CD8-positive, alpha-beta memory T cell (primary cell): ENCODE data around the gene DCP2. TPM values are rescaled to one million over a fixed set of nuclear protein-coding genes. Genes with fewer than 3 reads are reported as not detected.
A peak's percentile ranks its signal among the peaks of the same experiment; 100 is the strongest.

ENCODE experiments used
- CTCF ChIA-PET: fragments of 350-600 bp; sonication (Branson Sonifier 250); formaldehyde crosslinking; loops from one replicate; lab custom pipeline; 2021; ENCODE audit warnings: antibody characterized with exemption; lab: Charles Lee
- POLR2A ChIA-PET: fragments of 350-600 bp; sonication (Branson Sonifier 250); formaldehyde crosslinking; loops from one replicate; lab custom pipeline; 2021; ENCODE audit warnings: antibody characterized with exemption; lab: Charles Lee
- DNase-seq, 5 donors: peaks; one replicate each; pipeline versions ENCODE4 v3.0.0 to v3.0.0-alpha.2; 2020 to 2022; ENCODE audit warnings: mixed read lengths in 1 of 5
- H3K27ac ChIP-seq: one replicate; pipeline ENCODE4 v1.7.0; 2013; ENCODE audit warnings: low read depth, mild to moderate bottlenecking, low read length, moderate library complexity
- H3K27me3 ChIP-seq: 2 replicates; pipeline ENCODE4 v1.7.0; 2013; ENCODE audit warnings: low read length, mild to moderate bottlenecking; ENCODE audit not compliant: insufficient read depth, poor library complexity, severe bottlenecking
- H3K36me3 ChIP-seq: 2 replicates; pipeline ENCODE4 v1.7.0; 2013; ENCODE audit warnings: mild to moderate bottlenecking, low read length, moderate library complexity; ENCODE audit not compliant: insufficient read depth
- H3K4me1 ChIP-seq: 2 replicates; pipeline ENCODE4 v1.7.0; 2013; ENCODE audit warnings: mild to moderate bottlenecking, low read length, moderate library complexity; ENCODE audit not compliant: insufficient read depth
- H3K4me3 ChIP-seq: 2 replicates; pipeline ENCODE4 v1.7.0; 2013; ENCODE audit warnings: mild to moderate bottlenecking, low read length
- H3K9me3 ChIP-seq: 2 replicates; pipeline ENCODE4 v1.7.0; 2013; ENCODE audit warnings: mild to moderate bottlenecking, low read length
- H3K27ac Mint-ChIP-seq, 8 donors: one replicate each; pipeline ENCODE4 v1.8.0; 2020 to 2021; ENCODE audit warnings: mixed read lengths in 8 of 8, mild to moderate bottlenecking in 6 of 8, inconsistent platforms in 3 of 8, moderate library complexity in 3 of 8
- H3K27me3 Mint-ChIP-seq, 2 donors: one replicate each; pipeline ENCODE4 v1.8.0; 2020 to 2021; ENCODE audit warnings: mixed read lengths in 2 of 2, mild to moderate bottlenecking in 1 of 2, moderate library complexity in 1 of 2
- H3K36me3 Mint-ChIP-seq, 3 donors: one replicate each; pipeline ENCODE4 v1.8.0; 2020 to 2021; ENCODE audit warnings: mixed read lengths in 3 of 3, inconsistent platforms in 1 of 3, mild to moderate bottlenecking in 1 of 3
- H3K4me1 Mint-ChIP-seq, 3 donors: one replicate each; pipeline ENCODE4 v1.8.0; 2020 to 2021; ENCODE audit warnings: mixed read lengths in 3 of 3, inconsistent platforms in 1 of 3, mild to moderate bottlenecking in 1 of 3
- H3K4me3 Mint-ChIP-seq, 7 donors: one replicate each; pipeline ENCODE4 v1.8.0; 2020 to 2021; ENCODE audit warnings: mixed read lengths in 7 of 7, mild to moderate bottlenecking in 6 of 7, moderate library complexity in 4 of 7, inconsistent platforms in 2 of 7
- H3K9me3 Mint-ChIP-seq, 5 donors: one replicate each; pipeline ENCODE4 v1.8.0; 2020 to 2022; ENCODE audit warnings: mixed read lengths in 5 of 5, mild to moderate bottlenecking in 3 of 5, moderate library complexity in 2 of 5, inconsistent platforms in 1 of 5
- polyA plus RNA-seq: library from polyadenylated mRNA; unstranded; fragments of 300-500 nt; fragmentation: Illumina TruSeq; gene quantifications from one replicate; pipeline ENCODE4 v1.2.3, GENCODE V29; 2021
- total RNA-seq, 2 experiments: library from RNA; stranded (reverse); gene quantifications; one replicate each; pipeline ENCODE4 v1.2.3, GENCODE V29; 2021

The DCP2 gene
- total and polyA plus RNA-seq, 3 experiments from 2014 or later: 54.5 to 61.5 (median 59.5) TPM

GRCh38 chr5:113058706-113059226, 82.2 kb downstream of the DCP2 start:
- H3K9me3 ChIP-seq: no peaks in the 10 kb centered on the region
- H3K27ac ChIP-seq: no peak overlapping the region
- no peak overlapping the region for H3K4me3 ChIP-seq
- peaks cover 15 to 27% (median 24%) of the 10 kb centered on the region in 3 donors for H3K4me1 Mint-ChIP-seq
- no peaks in the 10 kb centered on the region for H3K27me3 ChIP-seq
- DNase-seq: no peak
- no peak overlapping the region for H3K4me3 Mint-ChIP-seq
- no peak overlapping the region for H3K27ac Mint-ChIP-seq
- H3K36me3 ChIP-seq: no peaks in the 10 kb centered on the region
- POLR2A ChIA-PET: no interaction called here
- no peaks in the 10 kb centered on the region for H3K27me3 Mint-ChIP-seq
- H3K36me3 Mint-ChIP-seq: peaks cover 5 to 15% (median 10%) of the 10 kb centered on the region in 3 donors
- peaks cover 21% of the 10 kb centered on the region for H3K4me1 ChIP-seq
- CTCF ChIA-PET: interaction anchor here (0.7 to 2.1 kb wide), 2 partner anchors 10 to 62 kb away, joined by 3 to 6 read pairs; no protein-coding TSS in a partner anchor
- no peaks in the 10 kb centered on the region for H3K9me3 Mint-ChIP-seq

- Histone ChIP-seq H3K27me3 (no peaks in the 10 kb centered on the region), H3K9me3 (no peaks in the 10 kb centered on the region), H3K4me3 (no peak overlapping the region), H3K4me1 (peaks cover 21% of the 10 kb centered on the region), H3K27ac (no peak overlapping the region), H3K36me3 (no peaks in the 10 kb centered on the region)
- Mint-ChIP-seq H3K9me3 (no peaks in the 10 kb centered on the region), H3K27me3 (no peaks in the 10 kb centered on the region), H3K4me1 (peaks cover 15 to 29% (median 25%) of the 10 kb centered on the region in 3 donors), H3K27ac (peak overlapping the region in 3 of 8 donors; percentile 7 to 86 (median 21)), H3K36me3 (peaks cover 2 to 15% (median 7%) of the 10 kb centered on the region in 3 donors), H3K4me3 (no peak overlapping the region)
- POLR2A ChIA-PET: no interaction called here
- DNase-seq: no peak
- CTCF ChIA-PET: interaction anchor here (0.7 to 2.1 kb wide), 2 partner anchors 9 to 63 kb away, joined by 3 to 6 read pairs; no protein-coding TSS in a partner anchor
Measured at GRCh38 chr5:113059232-113060040, 82.8 kb downstream of the DCP2 start.

- H3K4me3 ChIP-seq: no peak overlapping the region
- no peaks in the 10 kb centered on the region for H3K9me3 Mint-ChIP-seq
- peaks cover 21% of the 10 kb centered on the region for H3K4me1 ChIP-seq
- ChIA-PET POLR2A (no interaction called here), CTCF (interaction anchor here (1.2 kb wide), 1 partner anchor 16 kb away, joined by 3 read pairs; no protein-coding TSS in a partner anchor)
- peaks cover 2 to 15% (median 7%) of the 10 kb centered on the region in 3 donors for H3K36me3 Mint-ChIP-seq
- H3K27ac ChIP-seq: no peak overlapping the region
- H3K4me3 Mint-ChIP-seq: no peak overlapping the region
- peak overlapping the region in 1 of 8 donors; percentile 48 for H3K27ac Mint-ChIP-seq
- no peaks in the 10 kb centered on the region for H3K9me3 ChIP-seq
- DNase-seq: no peak
- no peaks in the 10 kb centered on the region for H3K27me3 ChIP-seq
- no peaks in the 10 kb centered on the region for H3K27me3 Mint-ChIP-seq
- peaks cover 17 to 30% (median 29%) of the 10 kb centered on the region in 3 donors for H3K4me1 Mint-ChIP-seq
- H3K36me3 ChIP-seq: no peaks in the 10 kb centered on the region
Measured at GRCh38 chr5:113060408-113061025, 83.9 kb downstream of the DCP2 start.

GRCh38 chr5:113061846-113062780, 85.5 kb downstream of the DCP2 start:
- no peaks in the 10 kb centered on the region for H3K27me3 ChIP-seq
- H3K27ac Mint-ChIP-seq: peak overlapping the region in 4 of 8 donors; percentile 3 to 73 (median 64)
- no peaks in the 10 kb centered on the region for H3K9me3 Mint-ChIP-seq
- no peak overlapping the region for H3K27ac ChIP-seq
- ChIA-PET POLR2A (no interaction called here), CTCF (interaction anchor here (1.2 kb wide), 1 partner anchor 14 kb away, joined by 3 read pairs; no protein-coding TSS in a partner anchor)
- peaks cover 17 to 30% (median 29%) of the 10 kb centered on the region in 3 donors for H3K4me1 Mint-ChIP-seq
- H3K36me3 Mint-ChIP-seq: peaks cover 2 to 15% (median 11%) of the 10 kb centered on the region in 3 donors
- peak overlapping the region in 1 of 7 donors; percentile 4 for H3K4me3 Mint-ChIP-seq
- H3K36me3 ChIP-seq: no peaks in the 10 kb centered on the region
- no peak for DNase-seq
- no peak overlapping the region for H3K4me3 ChIP-seq
- H3K27me3 Mint-ChIP-seq: no peaks in the 10 kb centered on the region
- H3K4me1 ChIP-seq: peaks cover 21% of the 10 kb centered on the region
- H3K9me3 ChIP-seq: no peaks in the 10 kb centered on the region

- no peak for DNase-seq
- ChIA-PET POLR2A (no interaction called here), CTCF (interaction anchor here (1.4 kb wide), 1 partner anchor 11 kb away, joined by 5 read pairs; no protein-coding TSS in a partner anchor)
- Histone ChIP-seq H3K27ac (no peak overlapping the region), H3K9me3 (no peaks in the 10 kb centered on the region), H3K4me1 (peaks cover 21% of the 10 kb centered on the region), H3K36me3 (no peaks in the 10 kb centered on the region), H3K4me3 (no peak overlapping the region), H3K27me3 (no peaks in the 10 kb centered on the region)
- Mint-ChIP-seq H3K4me1 (peaks cover 17 to 30% (median 29%) of the 10 kb centered on the region in 3 donors), H3K27ac (peak overlapping the region in 4 of 8 donors; percentile 15 to 70 (median 46)), H3K4me3 (no peak overlapping the region), H3K27me3 (peaks cover 0 to 1% of the 10 kb centered on the region in 2 donors), H3K9me3 (no peaks in the 10 kb centered on the region), H3K36me3 (peaks cover 4 to 15% (median 12%) of the 10 kb centered on the region in 3 donors)
Measured at GRCh38 chr5:113062869-113063508, 86.4 kb downstream of the DCP2 start.

GRCh38 chr5:113063927-113064326, 87.3 kb downstream of the DCP2 start:
- Mint-ChIP-seq H3K27me3 (peaks cover 0 to 1% of the 10 kb centered on the region in 2 donors), H3K4me1 (peaks cover 17 to 30% (median 29%) of the 10 kb centered on the region in 3 donors), H3K9me3 (no peaks in the 10 kb centered on the region), H3K36me3 (peaks cover 4 to 19% (median 13%) of the 10 kb centered on the region in 3 donors), H3K27ac (peak overlapping the region in 1 of 8 donors; percentile 29), H3K4me3 (no peak overlapping the region)
- ChIA-PET POLR2A (no interaction called here), CTCF (interaction anchor here (1.4 kb wide), 1 partner anchor 10 kb away, joined by 5 read pairs; no protein-coding TSS in a partner anchor)
- H3K36me3 ChIP-seq: no peaks in the 10 kb centered on the region
- H3K9me3 ChIP-seq: no peaks in the 10 kb centered on the region
- H3K4me1 ChIP-seq: peaks cover 15% of the 10 kb centered on the region
- DNase-seq: no peak
- no peaks in the 10 kb centered on the region for H3K27me3 ChIP-seq
- H3K27ac ChIP-seq: no peak overlapping the region
- no peak overlapping the region for H3K4me3 ChIP-seq

- H3K9me3 ChIP-seq: no peaks in the 10 kb centered on the region
- ChIA-PET CTCF (no interaction called here), POLR2A (no interaction called here)
- H3K36me3 Mint-ChIP-seq: peaks cover 4 to 19% (median 11%) of the 10 kb centered on the region in 3 donors
- no peak overlapping the region for H3K4me3 Mint-ChIP-seq
- no peak overlapping the region for H3K4me3 ChIP-seq
- peaks cover 15% of the 10 kb centered on the region for H3K4me1 ChIP-seq
- H3K27me3 Mint-ChIP-seq: peaks cover 0 to 1% of the 10 kb centered on the region in 2 donors
- no peaks in the 10 kb centered on the region for H3K27me3 ChIP-seq
- no peak for DNase-seq
- no peak overlapping the region for H3K27ac Mint-ChIP-seq
- no peaks in the 10 kb centered on the region for H3K36me3 ChIP-seq
- no peak overlapping the region for H3K27ac ChIP-seq
- H3K4me1 Mint-ChIP-seq: peaks cover 17 to 30% (median 26%) of the 10 kb centered on the region in 3 donors
- no peaks in the 10 kb centered on the region for H3K9me3 Mint-ChIP-seq
Measured at GRCh38 chr5:113064806-113065205, 88.2 kb downstream of the DCP2 start.
